GM21423 (cell line): ENCODE results near the gene SLFNL1.

ENCODE experiments used
- ATAC-seq: cut with Tn5 transposase; IDR thresholded peaks from one replicate; pipeline ENCODE4 v1.9.1; 2021; ENCODE audit warnings: mild to moderate bottlenecking, moderate library complexity; ENCODE audit not compliant: unreplicated experiment

SLFNL1 gene

DNA sequence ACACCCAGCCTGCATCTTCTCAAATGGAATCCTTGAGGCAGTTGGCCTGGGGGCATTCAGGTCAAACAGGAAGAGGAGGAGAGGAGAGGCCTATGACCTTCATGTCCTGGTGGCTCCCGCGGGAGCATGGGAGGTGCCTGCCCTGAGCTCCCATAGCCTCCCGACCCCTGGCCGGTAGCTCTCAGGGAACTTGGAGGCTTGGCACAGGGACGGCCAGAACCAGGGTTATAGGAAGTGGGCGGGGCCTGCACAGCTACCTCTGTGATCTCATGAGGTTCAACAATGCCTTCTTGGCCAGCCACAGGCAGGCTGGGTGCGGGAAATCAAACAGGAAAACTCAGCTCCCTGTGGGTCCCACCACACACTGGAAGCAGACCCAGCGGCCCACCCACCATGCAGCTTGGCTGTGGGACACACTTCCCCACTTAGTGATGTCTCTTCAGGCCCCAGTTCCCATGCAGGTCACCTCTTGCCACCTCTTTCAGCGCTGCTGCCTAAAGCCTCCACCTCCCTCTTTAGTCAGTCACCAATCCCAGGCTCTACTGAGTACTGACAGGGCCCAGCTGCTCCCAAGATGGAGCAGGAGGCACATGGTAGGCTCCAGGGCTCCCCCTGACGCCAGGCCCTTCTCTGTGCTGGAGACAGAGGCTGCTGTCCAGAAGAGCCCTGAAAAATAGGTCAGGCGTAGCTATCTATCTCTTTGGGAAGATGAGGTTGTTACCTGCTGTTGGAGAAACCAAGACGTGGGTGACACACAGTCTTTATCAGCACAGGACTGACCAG lies at the start of gene SLFNL1:
Gene SLFNL1, minus strand, starts transcription at position 200 of the 783 bp plus-strand sequence. CDS start 1,065 bp downstream, outside the sequence.
- no peak for ATAC-seq

DNA sequence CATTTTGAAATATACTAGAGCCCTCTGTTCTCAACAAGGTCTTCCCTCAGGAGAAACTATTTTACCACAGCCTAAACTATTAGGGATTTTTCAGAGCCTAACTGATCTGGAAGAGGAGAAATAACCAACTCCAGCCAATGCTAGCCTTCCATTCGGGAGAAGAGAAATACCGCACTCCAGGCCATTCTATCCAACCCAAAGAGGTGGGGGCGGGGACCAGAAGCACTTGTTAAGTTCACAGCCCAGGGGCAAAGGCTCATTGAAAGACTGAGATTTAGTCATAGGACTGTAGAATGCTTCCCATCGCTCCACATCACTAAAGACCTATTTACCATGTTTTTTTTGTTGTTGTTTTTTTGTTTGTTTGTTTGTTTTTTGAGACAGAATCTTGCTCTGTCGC lies 35.4 kb upstream of the SLFNL1 start:
- no peak for ATAC-seq

DNA sequence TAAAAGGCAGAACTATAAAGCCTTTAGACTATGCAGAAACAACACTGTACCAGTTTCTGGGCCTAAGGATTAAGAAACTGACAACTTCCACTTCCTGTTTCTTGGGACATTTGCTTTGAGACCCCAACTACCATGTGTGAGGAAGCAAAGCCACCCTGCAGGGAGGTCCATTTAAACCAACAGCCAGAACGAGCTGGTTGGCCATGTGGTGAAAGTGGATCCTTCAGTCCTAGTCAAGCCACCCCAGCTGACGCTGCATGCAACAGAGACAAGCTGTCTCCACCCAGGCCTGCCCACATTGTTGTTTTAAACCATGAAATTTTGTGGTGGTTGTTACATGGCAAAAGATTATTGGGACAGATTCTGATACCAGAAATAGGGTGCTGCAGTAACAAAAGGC lies 31.8 kb upstream of the SLFNL1 start:
- no peak for ATAC-seq

DNA sequence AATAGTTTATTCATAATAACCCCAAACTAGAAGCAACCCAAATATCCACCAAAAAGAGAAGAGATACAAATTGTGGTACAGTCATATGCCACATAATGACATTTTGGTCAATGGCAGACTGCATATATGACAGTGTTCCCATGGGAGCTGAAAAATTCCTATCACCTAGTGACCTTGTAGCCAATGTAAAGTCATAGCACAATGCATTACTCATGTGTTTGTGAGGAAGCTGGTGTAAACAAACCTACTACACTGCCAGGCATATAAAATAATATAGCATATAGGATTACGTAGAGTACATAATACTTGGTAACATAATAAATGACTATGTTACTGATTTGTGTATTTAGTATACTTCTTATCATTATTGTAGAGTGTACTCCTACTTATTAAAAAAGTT lies 29.5 kb upstream of the SLFNL1 start:
- no peak for ATAC-seq

DNA sequence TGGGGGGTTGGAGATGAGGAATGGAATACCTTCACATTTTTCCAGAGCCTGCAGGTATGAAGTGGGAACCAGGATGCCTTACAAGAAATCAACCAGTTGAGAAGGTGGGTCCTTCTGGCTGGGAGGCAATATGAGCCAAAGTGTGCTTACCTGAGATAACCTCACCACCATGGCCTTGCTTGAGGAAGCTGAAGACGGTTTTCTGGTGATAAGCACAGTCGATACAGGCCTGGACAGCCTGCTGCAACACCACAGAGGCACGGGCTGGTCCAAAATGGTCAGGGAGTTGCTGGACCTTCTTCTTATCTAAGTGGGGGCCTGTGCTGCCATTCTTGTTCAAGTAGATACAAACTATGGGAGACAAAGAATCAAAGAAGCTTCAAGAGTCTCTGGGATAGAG lies 27.0 kb upstream of the SLFNL1 start:
- no peak for ATAC-seq

DNA sequence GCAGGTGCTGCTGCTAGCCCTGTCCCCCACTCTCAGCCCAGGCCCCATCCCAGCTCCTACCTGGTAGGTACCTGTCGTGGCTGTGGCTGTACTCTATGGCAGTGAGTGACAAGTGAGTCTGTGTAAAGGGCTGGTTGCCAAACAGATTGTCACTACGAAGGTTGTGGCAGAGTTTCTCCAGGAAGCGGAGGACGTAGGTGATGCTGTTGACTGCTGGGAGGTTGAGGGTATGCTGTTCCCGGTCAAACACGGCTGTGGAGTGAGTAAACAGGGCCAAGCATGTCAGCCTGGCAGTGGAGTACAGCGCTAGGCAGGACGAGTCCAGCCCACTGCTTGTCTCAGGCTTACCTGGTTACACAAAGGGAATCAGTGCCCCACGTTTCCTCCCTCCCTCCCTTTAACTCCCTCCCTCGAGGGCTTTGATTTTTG lies 24.8 kb upstream of the SLFNL1 start:
- no peak for ATAC-seq

DNA sequence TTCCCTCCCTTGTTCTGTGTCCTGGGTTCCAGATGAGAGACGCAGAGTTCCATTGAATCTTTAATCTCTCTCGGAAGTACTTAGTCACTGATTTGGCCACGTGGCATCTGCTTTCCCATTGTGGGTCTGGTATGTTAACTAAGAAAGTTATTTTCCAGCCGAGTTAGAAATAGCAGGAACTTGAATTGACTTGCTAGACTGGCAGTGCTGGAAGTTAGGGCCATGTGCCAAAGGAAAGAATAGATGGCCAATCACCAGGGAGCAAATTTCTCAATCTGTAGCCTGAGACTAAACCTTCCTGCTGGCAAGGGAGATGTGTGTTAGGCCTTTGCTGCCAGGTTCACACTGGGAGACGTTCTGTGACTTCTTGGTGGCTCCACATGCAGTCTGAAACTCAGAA lies 24.2 kb upstream of the SLFNL1 start:
- no peak for ATAC-seq

DNA sequence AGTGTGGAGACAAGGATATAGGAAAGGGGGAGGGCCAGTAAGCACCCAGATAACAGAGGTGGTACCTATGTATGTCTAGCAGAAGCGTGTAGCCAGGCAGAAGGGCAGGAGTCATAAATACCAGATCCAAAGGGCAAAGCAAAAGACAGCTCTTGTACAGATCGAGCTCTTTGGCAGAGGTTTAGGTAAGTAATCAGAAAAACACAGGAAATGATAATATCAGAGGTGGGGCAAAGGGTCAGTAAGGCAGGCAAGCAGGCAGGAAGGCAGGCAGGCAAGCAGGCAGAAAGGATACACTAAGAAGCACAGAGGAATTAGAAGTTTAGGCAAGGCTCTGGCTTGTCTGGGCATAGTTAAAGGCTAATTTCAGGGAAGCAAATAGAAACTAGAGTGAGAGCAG lies 22.7 kb upstream of the SLFNL1 start:
- ATAC-seq: no peak

DNA sequence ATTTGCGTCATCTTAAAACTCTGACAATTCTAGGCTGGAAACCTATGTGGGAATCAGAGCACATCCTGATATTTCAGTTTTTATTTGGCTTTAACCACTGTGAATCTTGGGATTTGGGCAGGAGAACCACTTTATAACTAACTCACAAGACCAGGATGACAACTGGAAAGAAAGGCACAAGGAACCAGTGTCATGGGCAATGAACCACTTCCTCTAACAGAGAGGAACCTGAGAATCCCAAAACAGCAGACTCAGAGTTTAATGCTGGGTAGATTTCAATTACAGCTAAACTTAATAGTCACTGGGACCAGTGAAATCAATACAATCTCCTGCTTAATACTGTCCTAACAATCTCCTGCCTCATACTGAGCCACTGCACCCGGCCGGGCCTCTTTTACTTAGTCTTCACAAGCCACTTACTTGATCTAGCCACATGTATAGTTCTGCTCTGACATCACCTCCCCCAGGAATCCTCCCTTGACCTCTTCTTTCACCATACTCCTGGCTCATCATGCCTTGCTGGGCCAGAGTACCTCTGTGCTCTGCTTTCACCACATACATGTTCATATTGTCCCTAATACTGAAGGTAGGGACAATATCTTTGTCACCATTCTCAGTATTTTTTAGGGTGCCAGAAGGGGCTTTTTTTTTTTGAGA lies 20.2 kb upstream of the SLFNL1 start:
- ATAC-seq: no peak

DNA sequence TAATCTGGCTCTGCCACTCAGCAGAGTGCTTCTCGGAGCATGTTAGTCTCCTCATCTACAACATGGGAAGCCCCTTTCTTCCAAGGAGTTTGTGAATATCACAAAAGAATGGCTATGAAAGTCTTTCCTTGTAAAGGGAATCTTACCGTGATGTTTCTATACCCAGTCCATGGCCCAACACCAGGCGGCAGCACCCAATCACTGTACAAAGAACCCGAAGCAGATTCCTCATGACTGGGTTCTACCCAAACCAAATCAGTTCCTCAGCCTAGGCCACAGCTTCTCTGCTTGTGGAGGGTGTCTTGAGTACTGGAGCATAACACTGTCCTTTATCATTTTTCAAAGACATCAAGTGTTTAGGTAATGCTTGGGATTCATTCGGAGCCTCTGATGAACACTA lies 16.6 kb upstream of the SLFNL1 start:
- no peak for ATAC-seq

DNA sequence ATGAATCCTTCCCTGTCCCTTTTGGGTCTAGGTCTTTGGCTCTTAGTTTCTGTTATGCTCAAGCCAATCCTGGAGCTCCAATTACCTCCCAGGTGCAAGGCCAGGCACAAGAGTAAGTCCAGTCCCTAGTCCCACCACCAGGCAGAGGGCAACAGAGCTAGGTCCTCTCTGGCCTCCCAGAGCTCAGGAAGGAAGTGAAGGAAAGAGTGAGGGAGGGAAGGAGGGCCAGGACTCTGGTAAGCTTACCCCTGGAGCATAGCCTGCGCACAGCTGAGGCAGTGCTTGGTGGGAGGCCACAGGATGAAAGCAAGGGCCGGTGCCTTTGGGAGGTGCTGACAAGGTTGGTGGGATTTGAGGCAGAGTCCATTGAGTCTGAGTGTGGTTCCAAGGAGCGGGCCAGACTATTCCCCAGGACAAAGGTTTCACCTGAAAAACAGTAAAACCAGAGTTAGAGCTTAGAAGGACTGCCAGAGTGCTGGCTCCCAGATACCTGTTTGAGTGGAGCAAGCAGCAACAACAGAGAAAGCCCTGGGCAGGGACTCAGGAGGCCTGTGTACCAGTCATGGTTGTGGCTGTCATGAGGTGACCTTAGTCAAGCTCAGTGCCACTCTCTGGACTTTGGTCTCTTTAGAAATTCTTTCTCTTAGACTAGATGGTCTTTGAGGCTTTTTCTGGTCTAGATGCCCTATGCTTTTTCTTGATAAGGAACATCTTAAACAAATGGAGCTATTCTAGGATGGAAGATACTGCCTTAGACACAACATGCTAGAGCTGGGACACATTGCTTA lies 15.8 kb upstream of the SLFNL1 start:
- no peak for ATAC-seq

DNA sequence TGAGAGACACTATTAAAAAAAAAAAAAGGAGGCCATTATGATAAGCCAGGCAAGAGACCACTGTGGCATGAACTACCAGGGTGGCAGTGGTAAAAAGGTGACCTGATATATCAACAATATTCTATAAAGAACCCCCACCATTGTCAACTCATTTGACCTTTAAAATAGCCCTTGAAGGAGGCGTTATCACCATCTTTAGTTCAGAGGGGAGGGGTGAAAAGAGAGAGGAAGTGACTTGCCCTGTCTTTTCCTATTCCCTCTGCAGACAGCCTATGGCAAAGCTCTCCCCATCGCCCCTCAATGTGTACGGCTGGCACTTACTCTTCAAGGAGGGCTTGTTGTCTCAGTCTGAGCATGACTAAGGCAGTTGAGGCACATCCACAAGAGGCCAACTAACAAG lies 11.7 kb upstream of the SLFNL1 start:
- ATAC-seq: no peak

DNA sequence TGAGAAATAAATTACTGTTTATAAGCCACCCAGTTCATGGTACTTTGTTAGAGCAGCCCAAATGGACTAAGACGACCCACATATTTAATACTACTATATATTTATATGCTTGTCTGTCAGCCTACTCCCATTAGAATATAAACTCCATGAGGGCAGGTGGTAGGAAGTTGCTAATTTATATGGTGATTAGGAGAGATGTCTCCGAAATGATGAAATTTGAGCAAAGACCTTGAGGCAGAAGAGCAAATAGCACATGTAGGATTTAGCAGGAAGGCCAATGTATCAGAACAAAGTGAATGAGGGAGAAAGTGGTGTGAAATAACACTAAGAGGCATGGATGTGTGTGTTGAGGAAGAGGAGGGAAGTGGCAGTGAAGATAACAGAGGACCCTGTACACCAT lies 10.6 kb upstream of the SLFNL1 start:
- ATAC-seq: no peak

DNA sequence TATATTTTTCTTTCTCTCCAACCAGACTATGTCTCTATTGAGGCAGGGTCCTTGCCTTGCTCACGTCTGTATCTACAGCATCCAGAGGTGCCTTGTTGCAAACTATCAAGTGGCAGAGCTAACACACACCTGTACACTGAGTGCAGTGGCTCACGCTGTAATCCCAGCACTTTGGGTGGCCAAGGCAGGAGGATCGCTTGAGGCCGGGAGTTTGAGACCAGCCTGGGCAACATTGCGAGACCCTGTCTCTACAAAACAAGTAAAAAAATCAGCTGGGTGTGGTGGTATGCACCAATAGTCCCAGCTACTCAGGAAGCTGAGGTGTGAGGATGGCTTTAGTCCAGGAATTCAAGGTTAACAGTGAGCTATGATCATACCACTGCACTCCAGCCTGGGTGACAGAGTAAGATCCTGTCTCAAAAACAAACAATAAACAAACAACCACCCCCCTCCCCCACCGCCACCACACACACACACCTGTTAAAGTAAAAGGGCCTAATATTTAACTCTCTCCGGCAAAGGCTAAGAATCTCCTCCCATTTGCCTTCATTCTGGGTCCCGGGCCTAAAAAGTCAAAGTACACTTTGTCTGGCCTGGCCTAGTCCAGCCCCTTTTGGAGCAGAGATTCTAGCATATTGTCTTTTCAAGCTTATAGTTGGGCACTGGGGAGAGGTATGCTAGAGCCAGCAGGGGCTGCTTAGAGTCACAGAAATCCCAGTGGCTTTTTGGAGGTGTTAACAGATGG lies 9.5 kb upstream of the SLFNL1 start:
- no peak for ATAC-seq

DNA sequence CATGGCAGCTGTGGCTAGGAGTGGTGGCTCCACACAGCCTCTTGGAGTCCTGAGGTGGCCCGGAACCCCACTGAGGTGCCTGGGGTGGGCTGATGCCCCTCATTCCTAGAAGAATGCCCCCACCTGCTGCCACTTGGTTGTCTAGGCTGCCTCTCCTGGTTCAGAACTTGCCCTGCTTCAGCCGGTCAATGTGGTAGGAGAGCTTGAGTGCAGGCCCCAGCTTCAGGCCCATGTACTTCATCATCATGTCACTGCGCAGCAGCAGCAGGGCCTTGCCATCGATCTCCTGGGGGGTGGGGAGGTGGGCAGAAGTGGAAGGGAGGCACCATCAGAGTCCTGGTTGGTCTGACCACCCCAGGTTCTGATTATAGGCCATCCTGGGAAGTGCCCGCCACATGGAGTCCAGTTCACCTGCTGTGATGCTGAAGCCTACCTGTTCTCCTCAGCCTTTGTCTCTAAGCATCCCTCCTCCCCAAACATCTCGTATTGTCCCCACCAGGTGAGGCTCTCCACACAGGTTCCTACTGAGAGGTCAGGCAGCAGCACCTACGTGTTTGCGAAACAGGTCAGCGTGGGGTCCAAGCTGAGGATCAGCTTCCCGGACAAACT lies 6.6 kb upstream of the SLFNL1 start:
- no peak for ATAC-seq

DNA sequence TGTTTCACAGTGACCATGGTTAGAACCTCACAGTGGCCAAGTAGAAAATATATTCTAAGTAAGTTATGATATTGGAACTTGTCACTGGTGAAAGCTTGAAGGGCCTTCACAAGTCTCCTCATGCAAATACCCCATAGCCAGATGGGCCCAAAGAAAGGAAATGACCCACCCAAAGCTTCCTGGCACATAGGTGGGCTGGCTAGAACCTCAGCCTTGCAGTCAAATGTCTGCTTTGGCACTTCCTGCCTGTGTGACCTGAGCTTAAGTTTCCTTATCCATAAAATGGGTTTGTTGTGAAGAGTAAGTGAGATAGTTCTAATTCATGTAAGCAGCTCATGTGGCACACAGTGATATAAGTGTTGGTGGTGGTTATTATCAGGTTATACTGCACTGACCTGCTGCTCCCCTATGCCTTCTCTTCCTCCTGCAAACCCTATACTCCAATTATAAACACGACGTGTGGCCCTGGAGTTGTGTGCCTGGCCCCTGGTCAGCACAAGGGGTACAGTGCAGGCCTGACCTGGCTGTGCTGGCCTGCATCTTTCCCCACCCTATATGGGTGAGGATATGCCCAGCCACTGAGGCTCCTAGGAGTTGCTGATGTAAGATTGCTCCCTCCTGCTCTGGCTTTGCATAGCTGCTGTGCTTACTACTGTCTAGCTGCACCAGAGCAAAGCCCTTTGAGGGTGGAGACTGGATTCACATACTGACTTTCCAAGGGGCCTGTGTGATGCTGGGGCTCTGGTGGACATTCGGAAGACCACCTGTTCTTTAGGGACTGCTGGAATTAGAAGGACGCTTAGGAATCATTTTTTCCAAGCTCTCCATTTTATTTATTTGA lies 4.7 kb upstream of the SLFNL1 start:
- ATAC-seq: no peak

DNA sequence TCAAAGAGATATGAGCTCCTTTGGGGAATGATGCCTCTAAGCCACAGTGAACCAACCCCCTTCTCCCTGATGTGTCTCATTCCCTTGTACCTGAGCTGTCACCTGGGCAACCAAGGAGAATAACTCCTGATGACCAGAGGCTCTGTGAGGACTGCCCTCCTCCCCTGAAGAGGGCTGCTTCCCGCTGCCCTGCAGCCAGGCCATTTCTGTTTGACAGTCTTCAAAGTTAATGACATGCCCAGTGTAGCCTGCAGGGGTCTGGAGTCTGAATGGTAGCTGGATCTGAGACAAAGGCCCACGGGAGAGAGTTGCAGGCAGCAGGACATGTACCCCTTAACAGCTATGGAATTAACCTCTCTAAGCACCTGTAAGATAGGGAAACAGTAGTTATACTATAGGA lies 3.4 kb upstream of the SLFNL1 start:
- no peak for ATAC-seq

DNA sequence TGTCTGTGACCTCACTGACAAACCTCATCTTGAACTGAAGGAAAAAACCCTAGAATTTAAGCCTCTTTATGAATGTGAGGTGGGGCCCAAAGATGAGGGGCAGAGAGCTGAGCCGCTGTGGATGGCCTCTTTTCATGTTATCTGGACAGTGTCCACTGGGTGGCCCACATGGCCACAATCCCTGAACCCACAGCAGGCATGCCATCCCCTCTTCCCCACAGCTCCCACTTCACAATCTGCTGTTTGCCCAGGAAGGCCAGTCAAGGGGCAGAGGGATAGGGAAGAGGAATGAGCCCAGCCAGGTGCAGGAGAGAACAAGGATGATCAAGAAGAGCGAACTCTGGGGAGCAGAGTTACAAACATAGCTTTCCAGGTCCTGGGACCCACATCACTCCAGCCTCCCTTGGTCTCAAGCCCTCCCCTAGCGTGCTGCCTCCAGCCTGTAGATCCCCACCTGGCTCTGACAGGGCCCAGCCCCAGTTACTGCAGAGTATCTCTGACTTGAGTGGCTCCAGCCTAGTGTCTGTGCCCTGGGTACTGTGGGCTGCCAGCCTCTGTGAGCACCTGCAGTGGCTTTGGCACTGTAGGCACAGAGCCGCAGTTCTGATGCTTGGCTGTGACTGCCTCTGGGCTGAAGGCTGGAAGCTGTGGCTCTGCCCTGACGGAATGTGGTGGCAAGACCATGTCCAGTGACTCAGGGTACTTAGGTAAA lies 1.9 kb upstream of the SLFNL1 start:
- no peak for ATAC-seq

DNA sequence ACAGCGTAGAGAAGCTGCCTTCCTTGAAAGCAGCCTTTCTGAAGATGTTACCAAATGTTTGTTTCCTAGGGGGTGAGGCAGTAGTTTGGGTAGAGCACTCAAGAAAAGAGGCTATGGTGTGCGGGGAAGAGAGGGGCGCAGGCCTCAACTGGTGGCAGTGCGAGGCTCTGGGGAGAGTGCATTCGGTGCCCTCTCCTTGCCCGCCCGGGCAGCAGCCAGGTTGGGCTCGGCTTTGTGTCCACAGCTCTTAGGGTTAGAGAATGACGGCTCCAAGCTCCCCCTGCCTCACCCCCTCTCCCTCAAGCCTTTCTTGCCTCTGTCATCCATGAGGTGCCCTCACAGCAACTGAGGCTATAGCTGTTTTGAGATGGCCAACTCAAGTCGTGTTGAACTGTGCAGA lies 899 bp upstream of the SLFNL1 start:
- no peak for ATAC-seq
